Endodermal cell (in vitro differentiated cells): Measurements from ENCODE around the gene MAP2K3. TPM values are rescaled to one million over a fixed set of nuclear protein-coding genes. Genes with fewer than 3 reads are reported as not detected.

Source experiments
- DNase-seq: peaks from one replicate; pipeline ENCODE4 v3.0.0-alpha.2; 2017
- H3K27ac ChIP-seq: 2 replicates; pipeline ENCODE4 v1.5.1; 2013; ENCODE audit warnings: mild to moderate bottlenecking, low read depth, low read length, moderate library complexity
- H3K27me3 ChIP-seq: 2 replicates; pipeline ENCODE4 v1.6.1; 2013; ENCODE audit warnings: mild to moderate bottlenecking, low read length, moderate library complexity; ENCODE audit not compliant: insufficient read depth, control insufficient read depth, poor library complexity, severe bottlenecking
- H3K36me3 ChIP-seq: 2 replicates; pipeline ENCODE4 v1.7.0; 2013; ENCODE audit warnings: mild to moderate bottlenecking, low read length, moderate library complexity; ENCODE audit not compliant: control insufficient read depth, insufficient read depth
- H3K4me1 ChIP-seq: one replicate; pipeline ENCODE4 v1.7.0; 2013; ENCODE audit warnings: low read length; ENCODE audit not compliant: control insufficient read depth, insufficient read depth
- H3K4me3 ChIP-seq: 2 replicates; pipeline ENCODE4 v1.5.1; 2013; ENCODE audit warnings: mild to moderate bottlenecking, low read length, moderate library complexity
- H3K9ac ChIP-seq: 2 replicates; pipeline ENCODE4 v1.6.1; 2013; ENCODE audit warnings: mild to moderate bottlenecking, low read length, moderate library complexity; ENCODE audit not compliant: poor library complexity, severe bottlenecking; ENCODE audit errors: extremely low read depth
- H3K9me3 ChIP-seq: 2 replicates; pipeline ENCODE4 v1.6.1; 2013; ENCODE audit warnings: mild to moderate bottlenecking, low read length, moderate library complexity; ENCODE audit not compliant: control insufficient read depth
- H3K27ac Mint-ChIP-seq: 2 replicates; pipeline ENCODE4 v1.8.0; 2020; ENCODE audit warnings: mixed read lengths
- H3K27me3 Mint-ChIP-seq: 2 replicates; pipeline ENCODE4 v1.8.0; 2021; ENCODE audit warnings: mild to moderate bottlenecking, mixed read lengths; ENCODE audit not compliant: insufficient read depth
- H3K36me3 Mint-ChIP-seq: 2 replicates; pipeline ENCODE4 v1.8.0; 2020; ENCODE audit warnings: low read depth, mixed read lengths
- H3K4me1 Mint-ChIP-seq: 2 replicates; pipeline ENCODE4 v1.8.0; 2020; ENCODE audit warnings: mixed read lengths
- H3K4me3 Mint-ChIP-seq: 2 replicates; pipeline ENCODE4 v1.8.0; 2020; ENCODE audit warnings: mild to moderate bottlenecking, moderate library complexity, mixed read lengths
- H3K9me3 Mint-ChIP-seq: 2 replicates; pipeline ENCODE4 v1.8.0; 2020; ENCODE audit warnings: mild to moderate bottlenecking, mixed read lengths
- WGBS, 2 experiments: methylation state at CpG; one replicate each; pipeline versions ENCODE4 v1.1.5 to v1.1.7; 2013; ENCODE audit warnings: missing lambda C conversion rate in 2 of 2, mixed read lengths in 1 of 2; ENCODE audit not compliant: insufficient coverage in 1 of 2, insufficient read length in 1 of 2; 5-methylcytosine and 5-hydroxymethylcytosine counted together
- total RNA-seq, 2 donors: library from RNA; stranded (reverse); fragmentation: NEBNext Ultra II Directional in 1 of 2; extraction: Animal tissue kit (Norgen Biotek cat#: 25700) in 1 of 2; gene quantifications; 2 replicates in 1 of 2; 3 replicates in 1 of 2; pipeline ENCODE4 v1.2.1, GENCODE V29; 2021
- TF ChIP-seq, protein P1 (sequence below): fragments of 200-600 bp; sonication (generic); conservative IDR thresholded peaks from 2 replicates; pipeline ENCODE4 v1.5.0; 2021; ENCODE audit warnings: antibody characterized with exemption, mild to moderate bottlenecking

The MAP2K3 gene
- total RNA-seq, 2 donors from 2014 or later: 31.6 to 37.6 TPM

DNA sequence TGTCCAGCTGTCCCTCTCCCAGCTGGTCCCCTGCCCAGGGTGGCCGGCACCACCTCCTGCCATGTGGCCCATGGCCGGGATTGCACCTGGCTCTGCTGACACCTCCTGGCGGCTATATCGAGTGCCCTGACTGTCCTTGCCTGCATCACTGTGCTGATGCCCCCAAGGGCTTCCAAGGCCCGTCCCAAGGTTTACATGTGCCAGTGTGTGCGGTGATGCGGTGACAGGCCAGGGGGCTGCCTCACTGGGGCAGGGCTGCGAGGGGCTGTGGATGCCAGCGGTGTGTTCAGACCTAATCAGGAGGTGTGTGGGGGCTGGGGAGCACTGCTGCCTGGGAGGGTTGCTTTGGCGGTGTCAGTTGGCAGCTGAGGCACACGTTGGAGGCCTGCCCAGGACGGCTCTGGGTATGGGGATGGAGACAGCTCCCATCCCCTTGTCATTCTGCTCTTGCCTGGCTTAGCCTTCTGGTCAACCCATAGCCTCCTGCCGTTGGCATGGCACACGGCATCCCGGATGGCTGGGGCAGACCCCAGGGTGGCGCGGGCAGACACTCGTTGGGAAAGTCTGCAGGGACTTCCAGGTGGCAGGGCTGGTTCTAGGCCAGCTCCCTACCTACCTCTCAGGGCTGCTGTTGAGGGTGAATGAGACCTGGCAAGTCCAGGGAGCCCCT lies 5.5 kb downstream of the MAP2K3 start:
- TF ChIP-seq, protein P1, sequence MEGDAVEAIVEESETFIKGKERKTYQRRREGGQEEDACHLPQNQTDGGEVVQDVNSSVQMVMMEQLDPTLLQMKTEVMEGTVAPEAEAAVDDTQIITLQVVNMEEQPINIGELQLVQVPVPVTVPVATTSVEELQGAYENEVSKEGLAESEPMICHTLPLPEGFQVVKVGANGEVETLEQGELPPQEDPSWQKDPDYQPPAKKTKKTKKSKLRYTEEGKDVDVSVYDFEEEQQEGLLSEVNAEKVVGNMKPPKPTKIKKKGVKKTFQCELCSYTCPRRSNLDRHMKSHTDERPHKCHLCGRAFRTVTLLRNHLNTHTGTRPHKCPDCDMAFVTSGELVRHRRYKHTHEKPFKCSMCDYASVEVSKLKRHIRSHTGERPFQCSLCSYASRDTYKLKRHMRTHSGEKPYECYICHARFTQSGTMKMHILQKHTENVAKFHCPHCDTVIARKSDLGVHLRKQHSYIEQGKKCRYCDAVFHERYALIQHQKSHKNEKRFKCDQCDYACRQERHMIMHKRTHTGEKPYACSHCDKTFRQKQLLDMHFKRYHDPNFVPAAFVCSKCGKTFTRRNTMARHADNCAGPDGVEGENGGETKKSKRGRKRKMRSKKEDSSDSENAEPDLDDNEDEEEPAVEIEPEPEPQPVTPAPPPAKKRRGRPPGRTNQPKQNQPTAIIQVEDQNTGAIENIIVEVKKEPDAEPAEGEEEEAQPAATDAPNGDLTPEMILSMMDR: no peak
- Histone ChIP-seq H3K9me3 (no peaks in the 10 kb centered on the region), H3K36me3 (no peaks in the 10 kb centered on the region), H3K4me3 (no peak overlapping the region), H3K4me1 (peaks cover 13% of the 10 kb centered on the region), H3K27me3 (no peaks in the 10 kb centered on the region), H3K27ac (no peak overlapping the region), H3K9ac (no peak overlapping the region)
- H3K36me3 Mint-ChIP-seq: peaks cover 6% of the 10 kb centered on the region
- H3K9me3 Mint-ChIP-seq: peaks cover 40% of the 10 kb centered on the region
- H3K27me3 Mint-ChIP-seq: no peaks in the 10 kb centered on the region
- peaks cover 13% of the 10 kb centered on the region for H3K4me1 Mint-ChIP-seq
- DNase-seq: no peak
- H3K4me3 Mint-ChIP-seq: no peak overlapping the region
- WGBS, 2 experiments: 90% methylated on average over 7 to 18 of the region's 18 CpGs
- no peak overlapping the region for H3K27ac Mint-ChIP-seq

DNA sequence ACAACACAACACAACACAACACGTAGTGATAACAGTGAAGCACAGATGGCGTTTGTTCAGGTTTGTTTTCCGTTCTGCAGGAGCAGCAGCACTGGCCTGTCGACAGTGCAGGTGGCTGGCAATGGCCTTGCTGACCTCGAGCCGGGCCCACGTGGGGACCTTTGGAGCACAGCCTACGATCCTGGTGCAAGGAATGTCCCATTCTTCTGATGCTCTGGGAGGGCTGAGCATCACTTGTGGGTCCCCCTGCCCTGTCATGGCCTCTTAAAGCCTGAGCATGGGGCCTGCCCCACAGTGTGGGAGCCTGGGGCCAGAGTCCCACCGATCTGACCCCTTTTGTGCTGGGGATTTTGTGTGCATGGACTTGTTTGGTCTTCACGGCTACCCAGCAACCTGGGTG lies 6.8 kb downstream of the MAP2K3 start:
- peaks cover 8% of the 10 kb centered on the region for H3K4me1 ChIP-seq
- Mint-ChIP-seq H3K27me3 (no peaks in the 10 kb centered on the region), H3K4me1 (peaks cover 4% of the 10 kb centered on the region), H3K36me3 (peaks cover 6% of the 10 kb centered on the region), H3K27ac (no peak overlapping the region), H3K9me3 (peaks cover 52% of the 10 kb centered on the region), H3K4me3 (no peak overlapping the region)
- no peaks in the 10 kb centered on the region for H3K36me3 ChIP-seq
- H3K9me3 ChIP-seq: no peaks in the 10 kb centered on the region
- H3K27ac ChIP-seq: no peak overlapping the region
- no peak for DNase-seq
- TF ChIP-seq, protein P1: no peak
- 72 to 78% methylated on average over 10 of the region's 10 CpGs for WGBS, 2 experiments
- H3K9ac ChIP-seq: no peak overlapping the region
- no peak overlapping the region for H3K4me3 ChIP-seq
- H3K27me3 ChIP-seq: no peaks in the 10 kb centered on the region

DNA sequence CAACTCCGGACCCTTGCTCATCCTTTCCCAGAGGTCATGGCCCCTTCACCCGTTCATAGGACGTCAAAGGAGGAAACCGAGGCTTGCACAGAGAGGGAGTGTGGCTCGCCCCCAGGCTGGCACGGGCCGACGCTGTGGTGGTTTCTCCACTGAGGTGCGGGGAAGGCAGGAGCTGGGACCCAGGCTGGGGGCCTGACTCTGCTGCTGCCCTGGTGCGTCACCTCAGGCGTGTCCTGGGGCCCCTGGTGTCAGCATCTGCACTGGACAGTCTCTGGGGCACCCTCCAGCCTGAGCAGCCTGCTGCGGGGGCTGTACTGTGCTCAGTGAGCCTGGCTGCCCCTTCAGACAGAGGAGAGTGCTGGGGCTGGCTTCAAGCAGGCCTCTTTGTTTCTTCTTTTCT lies 7.4 kb downstream of the MAP2K3 start:
- 62 to 63% methylated on average over 12 of the region's 12 CpGs for WGBS, 2 experiments
- H3K9me3 ChIP-seq: no peaks in the 10 kb centered on the region
- peaks cover 5% of the 10 kb centered on the region for H3K4me1 ChIP-seq

More for the DNA sequence above, 7.4 kb downstream of the MAP2K3 start:
- no peaks in the 10 kb centered on the region for H3K27me3 ChIP-seq
- Mint-ChIP-seq H3K36me3 (peaks cover 6% of the 10 kb centered on the region), H3K27me3 (no peaks in the 10 kb centered on the region), H3K27ac (no peak overlapping the region), H3K4me1 (no peaks in the 10 kb centered on the region), H3K4me3 (no peak overlapping the region), H3K9me3 (peaks cover 57% of the 10 kb centered on the region)
- TF ChIP-seq, protein P1: no peak
- no peak overlapping the region for H3K4me3 ChIP-seq
- no peak overlapping the region for H3K9ac ChIP-seq
- H3K27ac ChIP-seq: no peak overlapping the region
- H3K36me3 ChIP-seq: no peaks in the 10 kb centered on the region
- DNase-seq: no peak
